ENCODE data around the gene KAZN.

GRCh38 chr1:15141935-15142539 is 543.6 kb downstream of the KAZN start:
- TF ChIP-seq TCF7L2 (IDR thresholded peaks at IDR 0.05; ENCODE audit: borderline replicate concordance, low read depth, low read length) (no peak), ZNF311 (tag by site-specific recombination; IDR thresholded peaks at IDR 0.05; ENCODE audit: borderline replicate concordance) (no peak), HOXA7 (CRISPR knock-in tag; IDR thresholded peaks at IDR 0.05; ENCODE audit: borderline replicate concordance) (no peak), ZNF701 (tag by site-specific recombination; IDR thresholded peaks at IDR 0.05) (no peak), ZNF654 (tag by site-specific recombination; IDR thresholded peaks at IDR 0.05; ENCODE audit: low read depth) (no peak), ZNF76 (tag by site-specific recombination; IDR thresholded peaks at IDR 0.05; ENCODE audit: borderline replicate concordance, low read depth) (no peak), ZBTB8A (tag by site-specific recombination; IDR thresholded peaks at IDR 0.05) (no peak), ZNF704 (tag by site-specific recombination; IDR thresholded peaks at IDR 0.05) (no peak), ZNF514 (tag by site-specific recombination; IDR thresholded peaks at IDR 0.05) (no peak)
- TF ChIP-seq, protein P1, sequence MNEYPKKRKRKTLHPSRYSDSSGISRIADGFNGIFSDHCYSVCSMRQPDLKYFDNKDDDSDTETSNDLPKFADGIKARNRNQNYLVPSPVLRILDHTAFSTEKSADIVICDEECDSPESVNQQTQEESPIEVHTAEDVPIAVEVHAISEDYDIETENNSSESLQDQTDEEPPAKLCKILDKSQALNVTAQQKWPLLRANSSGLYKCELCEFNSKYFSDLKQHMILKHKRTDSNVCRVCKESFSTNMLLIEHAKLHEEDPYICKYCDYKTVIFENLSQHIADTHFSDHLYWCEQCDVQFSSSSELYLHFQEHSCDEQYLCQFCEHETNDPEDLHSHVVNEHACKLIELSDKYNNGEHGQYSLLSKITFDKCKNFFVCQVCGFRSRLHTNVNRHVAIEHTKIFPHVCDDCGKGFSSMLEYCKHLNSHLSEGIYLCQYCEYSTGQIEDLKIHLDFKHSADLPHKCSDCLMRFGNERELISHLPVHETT (tag by site-specific recombination; IDR thresholded peaks at IDR 0.05) = no peak
- TF ChIP-seq, protein P2, sequence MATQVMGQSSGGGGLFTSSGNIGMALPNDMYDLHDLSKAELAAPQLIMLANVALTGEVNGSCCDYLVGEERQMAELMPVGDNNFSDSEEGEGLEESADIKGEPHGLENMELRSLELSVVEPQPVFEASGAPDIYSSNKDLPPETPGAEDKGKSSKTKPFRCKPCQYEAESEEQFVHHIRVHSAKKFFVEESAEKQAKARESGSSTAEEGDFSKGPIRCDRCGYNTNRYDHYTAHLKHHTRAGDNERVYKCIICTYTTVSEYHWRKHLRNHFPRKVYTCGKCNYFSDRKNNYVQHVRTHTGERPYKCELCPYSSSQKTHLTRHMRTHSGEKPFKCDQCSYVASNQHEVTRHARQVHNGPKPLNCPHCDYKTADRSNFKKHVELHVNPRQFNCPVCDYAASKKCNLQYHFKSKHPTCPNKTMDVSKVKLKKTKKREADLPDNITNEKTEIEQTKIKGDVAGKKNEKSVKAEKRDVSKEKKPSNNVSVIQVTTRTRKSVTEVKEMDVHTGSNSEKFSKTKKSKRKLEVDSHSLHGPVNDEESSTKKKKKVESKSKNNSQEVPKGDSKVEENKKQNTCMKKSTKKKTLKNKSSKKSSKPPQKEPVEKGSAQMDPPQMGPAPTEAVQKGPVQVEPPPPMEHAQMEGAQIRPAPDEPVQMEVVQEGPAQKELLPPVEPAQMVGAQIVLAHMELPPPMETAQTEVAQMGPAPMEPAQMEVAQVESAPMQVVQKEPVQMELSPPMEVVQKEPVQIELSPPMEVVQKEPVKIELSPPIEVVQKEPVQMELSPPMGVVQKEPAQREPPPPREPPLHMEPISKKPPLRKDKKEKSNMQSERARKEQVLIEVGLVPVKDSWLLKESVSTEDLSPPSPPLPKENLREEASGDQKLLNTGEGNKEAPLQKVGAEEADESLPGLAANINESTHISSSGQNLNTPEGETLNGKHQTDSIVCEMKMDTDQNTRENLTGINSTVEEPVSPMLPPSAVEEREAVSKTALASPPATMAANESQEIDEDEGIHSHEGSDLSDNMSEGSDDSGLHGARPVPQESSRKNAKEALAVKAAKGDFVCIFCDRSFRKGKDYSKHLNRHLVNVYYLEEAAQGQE (tag by site-specific recombination; IDR thresholded peaks at IDR 0.05) = no peak
- TF ChIP-seq, protein P3, sequence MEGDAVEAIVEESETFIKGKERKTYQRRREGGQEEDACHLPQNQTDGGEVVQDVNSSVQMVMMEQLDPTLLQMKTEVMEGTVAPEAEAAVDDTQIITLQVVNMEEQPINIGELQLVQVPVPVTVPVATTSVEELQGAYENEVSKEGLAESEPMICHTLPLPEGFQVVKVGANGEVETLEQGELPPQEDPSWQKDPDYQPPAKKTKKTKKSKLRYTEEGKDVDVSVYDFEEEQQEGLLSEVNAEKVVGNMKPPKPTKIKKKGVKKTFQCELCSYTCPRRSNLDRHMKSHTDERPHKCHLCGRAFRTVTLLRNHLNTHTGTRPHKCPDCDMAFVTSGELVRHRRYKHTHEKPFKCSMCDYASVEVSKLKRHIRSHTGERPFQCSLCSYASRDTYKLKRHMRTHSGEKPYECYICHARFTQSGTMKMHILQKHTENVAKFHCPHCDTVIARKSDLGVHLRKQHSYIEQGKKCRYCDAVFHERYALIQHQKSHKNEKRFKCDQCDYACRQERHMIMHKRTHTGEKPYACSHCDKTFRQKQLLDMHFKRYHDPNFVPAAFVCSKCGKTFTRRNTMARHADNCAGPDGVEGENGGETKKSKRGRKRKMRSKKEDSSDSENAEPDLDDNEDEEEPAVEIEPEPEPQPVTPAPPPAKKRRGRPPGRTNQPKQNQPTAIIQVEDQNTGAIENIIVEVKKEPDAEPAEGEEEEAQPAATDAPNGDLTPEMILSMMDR (tag by site-specific recombination; IDR thresholded peaks at IDR 0.05) = no peak
- TF ChIP-seq, protein P4, sequence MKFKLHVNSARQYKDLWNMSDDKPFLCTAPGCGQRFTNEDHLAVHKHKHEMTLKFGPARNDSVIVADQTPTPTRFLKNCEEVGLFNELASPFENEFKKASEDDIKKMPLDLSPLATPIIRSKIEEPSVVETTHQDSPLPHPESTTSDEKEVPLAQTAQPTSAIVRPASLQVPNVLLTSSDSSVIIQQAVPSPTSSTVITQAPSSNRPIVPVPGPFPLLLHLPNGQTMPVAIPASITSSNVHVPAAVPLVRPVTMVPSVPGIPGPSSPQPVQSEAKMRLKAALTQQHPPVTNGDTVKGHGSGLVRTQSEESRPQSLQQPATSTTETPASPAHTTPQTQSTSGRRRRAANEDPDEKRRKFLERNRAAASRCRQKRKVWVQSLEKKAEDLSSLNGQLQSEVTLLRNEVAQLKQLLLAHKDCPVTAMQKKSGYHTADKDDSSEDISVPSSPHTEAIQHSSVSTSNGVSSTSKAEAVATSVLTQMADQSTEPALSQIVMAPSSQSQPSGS (tag by site-specific recombination; IDR thresholded peaks at IDR 0.05; ENCODE audit: low read depth) = no peak

Measured in HEK293 (cell line).